Stomach (tissue), 9 donors: ENCODE measurements around the gene AMT. TPM values are rescaled to one million over a fixed set of nuclear protein-coding genes. Genes with fewer than 3 reads are reported as not detected.
A peak's percentile ranks its signal among the peaks of the same experiment; 100 is the strongest.

Source experiments
- DNase-seq, 2 donors: peaks; one replicate each; pipeline versions ENCODE4 v3.0.0 to v3.0.0-alpha.2; 2013 to 2019
- H3K27ac ChIP-seq, 5 donors: fragments of 200-600 bp in 4 of 5; sonication (generic) in 4 of 5; one replicate each; pipeline ENCODE4 v1.5.1; 2013 to 2019; ENCODE audit warnings: mild to moderate bottlenecking in 1 of 5, moderate library complexity in 1 of 5
- H3K27me3 ChIP-seq, 3 donors: fragments of 200-600 bp; sonication (generic); one replicate each; pipeline ENCODE4 v1.5.1; 2017 to 2019; ENCODE audit warnings: mixed run types in 1 of 3
- H3K36me3 ChIP-seq, 4 donors: fragments of 200-600 bp; sonication (generic); 1 replicate in 3 of 4; 2 replicates in 1 of 4; pipeline ENCODE4 v1.5.1; 2016 to 2019
- H3K4me1 ChIP-seq, 4 donors: fragments of 200-600 bp; sonication (generic); one replicate each; pipeline ENCODE4 v1.5.1; 2016 to 2019
- H3K4me3 ChIP-seq, 4 donors: fragments of 200-600 bp; sonication (generic) in 3 of 4; one replicate each; pipeline ENCODE4 v1.5.1; 2016 to 2019; ENCODE audit warnings: mild to moderate bottlenecking in 1 of 4
- H3K9me3 ChIP-seq, 4 donors: fragments of 200-600 bp; sonication (generic); one replicate each; pipeline ENCODE4 v1.5.1; 2016 to 2019
- EP300 ChIP-seq: sonication (generic); formaldehyde crosslinking; IDR thresholded peaks from one replicate; pipeline ENCODE4 v1.6.1; 2017; ENCODE audit warnings: antibody characterized with exemption
- POLR2A ChIP-seq, 4 donors: fragments of 450-650 bp; IDR thresholded peaks; one replicate each; pipeline ENCODE4 v1.6.1; 2016; ENCODE audit warnings: antibody characterized with exemption in 4 of 4, control low read depth in 2 of 4, mild to moderate bottlenecking in 1 of 4, moderate library complexity in 1 of 4
- POLR2AphosphoS5 ChIP-seq, 3 donors: sonication (generic); formaldehyde crosslinking; IDR thresholded peaks; one replicate each; pipeline ENCODE4 v1.6.1; 2016; ENCODE audit warnings: antibody characterized with exemption in 3 of 3
- WGBS, 5 donors: extraction: QIAGEN DNeasy Blood & Tissue Kit in 3 of 5; methylation state at CpG; one replicate each; pipeline versions ENCODE4 v1.1.5 to v1.1.7; 2013 to 2018; 5-methylcytosine and 5-hydroxymethylcytosine counted together
- intact Hi-C: fragments of 100-400 bp; cut with DNase I; formaldehyde crosslinking; loops from one replicate; pipeline ENCODE4 v1.15.1; 2023; ENCODE audit warnings: low total_unique reads
- polyA plus RNA-seq, 3 donors: library from polyadenylated mRNA; stranded (reverse); fragments of 200-250 nt; gene quantifications; one replicate each; pipeline ENCODE4 v1.2.3, GENCODE V29; 2013
- total RNA-seq, 5 donors: library from RNA; depleted of rRNA; stranded (reverse); fragments of >200 nt; gene quantifications; one replicate each; pipeline versions ENCODE4 v1.1.0 to v1.2.3, GENCODE V29; 2014 to 2016
- TF ChIP-seq, protein P1 (sequence below), 7 experiments: fragments of 450-650 bp in 4 of 7; fragments of 200-600 bp in 3 of 7; sonication (generic) in 3 of 7; IDR thresholded peaks; one replicate each; pipeline ENCODE4 v1.5.1; 2016 to 2019; ENCODE audit warnings: antibody characterized with exemption in 7 of 7, control low read depth in 2 of 7, mild to moderate bottlenecking in 1 of 7
- donor health status: healthy with polysubstance abuse.
- donor health status: Bipolar disorder and iron deficiency.
- donor health status: healthy.

The AMT gene
- total and polyA plus RNA-seq, 8 donors = 4.5 to 27.8 (median 13.8) TPM

- WGBS, 5 donors = 78 to 96% (median 92%) methylated on average over 1 of the region's 1 CpG
- peaks cover 0 to 14% (median 0%) of the 10 kb centered on the region in 4 donors for H3K36me3 ChIP-seq
- intact Hi-C loops = no loop called here
- TF ChIP-seq POLR2AphosphoS5 (IDR thresholded peaks at IDR 0.05) (no peak), EP300 (no peak), POLR2A (IDR thresholded peaks at IDR 0.05) (no peak)
- TF ChIP-seq, protein P1, sequence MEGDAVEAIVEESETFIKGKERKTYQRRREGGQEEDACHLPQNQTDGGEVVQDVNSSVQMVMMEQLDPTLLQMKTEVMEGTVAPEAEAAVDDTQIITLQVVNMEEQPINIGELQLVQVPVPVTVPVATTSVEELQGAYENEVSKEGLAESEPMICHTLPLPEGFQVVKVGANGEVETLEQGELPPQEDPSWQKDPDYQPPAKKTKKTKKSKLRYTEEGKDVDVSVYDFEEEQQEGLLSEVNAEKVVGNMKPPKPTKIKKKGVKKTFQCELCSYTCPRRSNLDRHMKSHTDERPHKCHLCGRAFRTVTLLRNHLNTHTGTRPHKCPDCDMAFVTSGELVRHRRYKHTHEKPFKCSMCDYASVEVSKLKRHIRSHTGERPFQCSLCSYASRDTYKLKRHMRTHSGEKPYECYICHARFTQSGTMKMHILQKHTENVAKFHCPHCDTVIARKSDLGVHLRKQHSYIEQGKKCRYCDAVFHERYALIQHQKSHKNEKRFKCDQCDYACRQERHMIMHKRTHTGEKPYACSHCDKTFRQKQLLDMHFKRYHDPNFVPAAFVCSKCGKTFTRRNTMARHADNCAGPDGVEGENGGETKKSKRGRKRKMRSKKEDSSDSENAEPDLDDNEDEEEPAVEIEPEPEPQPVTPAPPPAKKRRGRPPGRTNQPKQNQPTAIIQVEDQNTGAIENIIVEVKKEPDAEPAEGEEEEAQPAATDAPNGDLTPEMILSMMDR (IDR thresholded peaks at IDR 0.05) = no peak
- no peak for DNase-seq
- peaks cover 4 to 99% (median 63%) of the 10 kb centered on the region in 4 donors for H3K4me1 ChIP-seq
- no peak overlapping the region for H3K4me3 ChIP-seq
- no peaks in the 10 kb centered on the region for H3K27me3 ChIP-seq
- H3K9me3 ChIP-seq = no peaks in the 10 kb centered on the region
- H3K27ac ChIP-seq = peak overlapping the region in 2 of 5 donors; percentile 9 to 56
These were observed 36.7 kb downstream of the AMT start for GRCh38 chr3:49385617-49386016.

DNA sequence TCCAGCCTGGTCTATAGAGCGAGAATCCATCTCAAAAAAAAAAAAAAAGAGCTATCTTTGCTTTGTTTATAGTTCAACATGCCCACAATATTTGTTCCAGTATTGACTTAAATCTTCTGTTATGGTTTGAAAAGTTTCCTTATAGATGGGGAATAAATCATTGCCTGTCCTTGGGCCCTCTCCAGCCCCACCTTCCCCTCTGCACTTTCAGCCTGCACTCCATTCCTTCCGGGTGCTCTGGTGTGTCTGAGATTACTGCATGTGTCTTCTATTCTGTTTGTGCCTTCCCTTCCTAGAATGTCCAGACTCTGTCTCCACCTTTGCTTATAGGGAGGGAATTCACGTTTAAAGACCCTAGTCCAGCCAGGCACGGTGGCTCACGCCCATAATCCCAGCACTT is 38.9 kb downstream of the AMT start:
- no peak for DNase-seq
- peaks cover 0 to 6% (median 0%) of the 10 kb centered on the region in 4 donors for H3K36me3 ChIP-seq
- peaks cover 0 to 98% (median 60%) of the 10 kb centered on the region in 4 donors for H3K4me1 ChIP-seq

DNA sequence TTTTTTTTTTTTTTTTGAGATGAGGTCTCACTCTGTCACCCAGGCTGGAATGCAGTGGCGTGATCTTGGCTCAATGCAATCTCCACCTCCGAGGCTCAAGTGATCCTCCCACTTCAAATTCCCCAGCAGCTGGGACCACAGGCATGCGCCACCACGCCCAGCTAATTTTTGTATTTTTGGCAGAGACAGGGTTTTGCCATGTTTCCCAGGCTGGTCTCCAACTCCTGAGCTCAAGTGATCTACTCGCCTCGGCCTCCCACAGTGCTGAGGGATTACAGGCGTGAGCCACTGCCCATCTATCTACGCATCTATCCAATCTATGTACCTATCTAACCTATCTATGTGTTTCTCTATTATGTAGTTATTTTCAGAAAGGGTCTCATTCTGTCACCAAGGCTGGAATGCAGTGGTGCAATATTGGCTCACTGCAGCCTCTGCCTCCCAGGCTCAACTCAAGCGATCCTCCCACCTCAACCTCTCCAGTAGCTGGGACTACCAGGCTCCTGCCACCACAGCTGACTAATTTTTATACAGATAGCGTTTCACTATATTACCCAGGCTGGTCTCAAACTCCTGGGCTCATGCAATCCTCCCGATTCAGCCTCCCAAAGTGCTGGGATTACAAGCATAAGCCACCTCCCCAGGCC is 43.9 kb downstream of the AMT start:
- WGBS, 5 donors = 76 to 90% (median 80%) methylated on average over 11 of the region's 11 CpGs
- DNase-seq = no peak

More for the DNA sequence above, 38.9 kb downstream of the AMT start:
- TF ChIP-seq, protein P1 (IDR thresholded peaks at IDR 0.05) = no peak
- TF ChIP-seq EP300 (no peak), POLR2A (IDR thresholded peaks at IDR 0.05) (no peak), POLR2AphosphoS5 (IDR thresholded peaks at IDR 0.05) (no peak)
- no peak overlapping the region for H3K27ac ChIP-seq
- no peaks in the 10 kb centered on the region for H3K27me3 ChIP-seq
- intact Hi-C loops = no loop called here
- 55 to 66% (median 61%) methylated on average over 5 of the region's 5 CpGs for WGBS, 5 donors
- H3K9me3 ChIP-seq = no peaks in the 10 kb centered on the region
- no peak overlapping the region for H3K4me3 ChIP-seq

DNA sequence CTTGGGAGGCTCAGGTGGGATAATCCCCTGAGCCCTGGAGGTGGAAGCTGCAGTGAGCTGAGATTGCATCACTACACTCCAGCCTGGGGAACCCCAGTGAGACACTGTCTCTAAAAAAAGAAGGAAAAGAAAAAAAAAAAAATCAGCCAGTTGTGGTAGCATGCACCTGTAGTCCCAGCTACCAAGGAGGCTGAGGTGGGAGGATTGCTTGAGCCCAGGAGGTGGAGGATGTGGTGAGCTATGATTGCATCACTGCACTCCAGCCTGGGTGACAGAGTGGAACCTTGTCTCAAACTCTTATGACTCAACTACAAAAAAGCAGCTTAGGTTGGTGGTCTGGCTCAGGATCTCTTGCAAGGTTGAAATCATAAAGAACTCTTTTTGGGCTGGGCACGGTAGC is 44.8 kb downstream of the AMT start:
- DNase-seq = no peak
- Histone ChIP-seq H3K36me3 (peaks cover 28 to 36% (median 33%) of the 10 kb centered on the region in 4 donors), H3K4me1 (peaks cover 0 to 76% (median 34%) of the 10 kb centered on the region in 4 donors), H3K27me3 (no peaks in the 10 kb centered on the region), H3K4me3 (no peak overlapping the region), H3K27ac (no peak overlapping the region), H3K9me3 (no peaks in the 10 kb centered on the region)
- WGBS, 5 donors = 79 to 100% (median 85%) methylated on average over 1 of the region's 1 CpG
- intact Hi-C loops = no loop called here
- no peak for TF ChIP-seq POLR2A (IDR thresholded peaks at IDR 0.05)
- TF ChIP-seq POLR2AphosphoS5 (IDR thresholded peaks at IDR 0.05) = no peak
- TF ChIP-seq EP300 = no peak
- TF ChIP-seq, protein P1 (IDR thresholded peaks at IDR 0.05) = no peak

More for the DNA sequence above, 43.9 kb downstream of the AMT start:
- Histone ChIP-seq H3K36me3 (peaks cover 21 to 27% (median 24%) of the 10 kb centered on the region in 4 donors), H3K9me3 (no peaks in the 10 kb centered on the region), H3K4me1 (peaks cover 0 to 77% (median 36%) of the 10 kb centered on the region in 4 donors), H3K4me3 (no peak overlapping the region), H3K27me3 (no peaks in the 10 kb centered on the region), H3K27ac (no peak overlapping the region)
- intact Hi-C loops = no loop called here
- TF ChIP-seq POLR2A (IDR thresholded peaks at IDR 0.05) = no peak
- no peak for TF ChIP-seq POLR2AphosphoS5 (IDR thresholded peaks at IDR 0.05)
- no peak for TF ChIP-seq EP300
- TF ChIP-seq, protein P1 (IDR thresholded peaks at IDR 0.05) = no peak
